Motor neuron (in vitro differentiated cells): ENCODE results near the gene ERC1. TPM values are rescaled to one million over a fixed set of nuclear protein-coding genes. Genes with fewer than 3 reads are reported as not detected.

Experiments
- ATAC-seq, 8 experiments: fragments of 200-7000 bp; cut with Tn5 transposase; replicated peaks in 6 of 8; 2 replicates each; pipeline ENCODE4 v1.8.0; 2021; ENCODE audit warnings: mild to moderate bottlenecking in 8 of 8, moderate library complexity in 8 of 8
- H3K27ac ChIP-seq, 2 donors: fragments of 250-450 bp; sonication (Bioruptor Pico); 2 replicates each; pipeline ENCODE4 v1.9.0; 2021; ENCODE audit warnings: antibody characterized with exemption in 2 of 2, mild to moderate bottlenecking in 2 of 2, moderate library complexity in 1 of 2
- H3K4me1 ChIP-seq, 2 donors: fragments of 250-450 bp; sonication (Bioruptor Pico); replicated peaks in 1 of 2; 2 replicates each; pipeline ENCODE4 v1.6.1; 2021; ENCODE audit warnings: antibody characterized with exemption in 2 of 2, mild to moderate bottlenecking in 2 of 2, moderate library complexity in 1 of 2
- H3K4me3 ChIP-seq, 5 donors: fragments of 250-450 bp; sonication (Bioruptor Pico); 2 replicates each; pipeline ENCODE4 v1.9.0; 2021; ENCODE audit warnings: antibody characterized with exemption in 5 of 5, mild to moderate bottlenecking in 5 of 5, moderate library complexity in 4 of 5
- whole genome bisulfite sequencing, 10 experiments: fragments of 450-650 bp; shearing (Covaris generic); methylation state at CpG; one replicate each; pipeline ENCODE4 v1.0.0; 2022; 5-methylcytosine and 5-hydroxymethylcytosine counted together
- in situ Hi-C, 9 experiments: fragments of 400-800 bp; cut with MboI; loops; one replicate each; pipeline ENCODE4 v1.15.0; 2021; ENCODE audit warnings: low sequenced_read_pairs in 9 of 9, low pct_unique_long_range_greater_than_20kb in 2 of 9; ENCODE audit not compliant: unreplicated experiment in 9 of 9
- total RNA-seq, 8 experiments: library from RNA; unstranded; fragments of 300-600 nt; gene quantifications; 2 replicates each; pipeline versions ENCODE4 v1.2.3 to v1.2.4, GENCODE V29; 2022

ERC1 gene
- total RNA-seq, 8 experiments from 2014 or later: 15.1 to 53.8 (median 34.6) TPM

GRCh38 chr12:1171657-1172408 lies 180.8 kb downstream of the ERC1 start:
- ATAC-seq: peak; percentile 63 to 97 (median 81)
- no peak overlapping the region for H3K27ac ChIP-seq
- peaks cover 16 to 22% of the 10 kb centered on the region in 2 donors for H3K4me1 ChIP-seq
- no peak overlapping the region for H3K4me3 ChIP-seq
- in situ Hi-C loops: no loop called here
- 12 to 44% (median 40%) methylated on average over 3 to 6 of the region's 6 CpGs; no CpG with 5 or more reads in 3 of the 10 experiments for WGBS, 10 experiments

DNA sequence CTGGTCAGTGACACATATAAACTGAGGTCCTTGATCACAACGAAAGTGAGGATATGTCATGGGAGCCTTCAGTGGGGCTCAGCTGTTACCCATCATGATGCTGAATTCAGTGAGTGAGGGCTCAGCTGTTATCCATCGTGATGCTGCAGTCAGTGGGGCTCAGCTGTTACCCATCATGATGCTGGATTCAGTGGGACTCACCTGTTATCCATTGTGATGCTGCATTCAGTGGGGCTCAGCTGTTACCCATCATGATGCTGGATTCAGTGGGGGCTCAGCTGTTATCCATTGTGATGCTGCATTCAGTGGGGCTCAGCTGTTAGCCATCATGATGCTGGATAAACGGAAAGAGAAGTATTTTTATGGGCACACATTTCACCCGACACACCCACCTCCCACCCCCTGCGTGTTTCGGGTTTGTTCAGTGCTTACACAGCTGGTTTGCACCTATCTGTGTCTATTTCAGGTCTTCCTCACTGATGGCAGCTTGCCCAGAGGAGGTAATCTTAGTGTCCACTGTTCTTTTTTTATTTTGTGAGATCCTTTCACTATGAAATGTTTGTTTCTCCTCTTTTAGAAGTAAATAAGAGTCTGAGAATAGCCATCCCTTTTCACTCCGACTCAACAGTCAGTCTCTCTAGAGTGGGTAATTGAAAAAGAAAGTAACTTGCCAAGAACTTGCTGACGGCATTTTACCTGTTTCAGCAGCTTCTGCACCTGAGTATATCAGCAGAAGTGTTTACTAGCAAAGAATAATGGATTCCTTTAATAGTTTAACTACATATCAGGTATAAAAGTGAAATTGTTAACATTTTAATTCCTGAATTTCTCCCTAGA lies 183.0 kb downstream of the ERC1 start:
- H3K4me3 ChIP-seq: no peak overlapping the region
- H3K4me1 ChIP-seq: peaks cover 16 to 22% of the 10 kb centered on the region in 2 donors
- 21 to 86% (median 58%) methylated on average over 1 to 8 of the region's 8 CpGs; no CpG with 5 or more reads in 1 of the 10 experiments for WGBS, 10 experiments
- ATAC-seq: peak in 5 of 8 experiments; percentile 62 to 77 (median 66)
- H3K27ac ChIP-seq: no peak overlapping the region
- in situ Hi-C loops: no loop called here

DNA sequence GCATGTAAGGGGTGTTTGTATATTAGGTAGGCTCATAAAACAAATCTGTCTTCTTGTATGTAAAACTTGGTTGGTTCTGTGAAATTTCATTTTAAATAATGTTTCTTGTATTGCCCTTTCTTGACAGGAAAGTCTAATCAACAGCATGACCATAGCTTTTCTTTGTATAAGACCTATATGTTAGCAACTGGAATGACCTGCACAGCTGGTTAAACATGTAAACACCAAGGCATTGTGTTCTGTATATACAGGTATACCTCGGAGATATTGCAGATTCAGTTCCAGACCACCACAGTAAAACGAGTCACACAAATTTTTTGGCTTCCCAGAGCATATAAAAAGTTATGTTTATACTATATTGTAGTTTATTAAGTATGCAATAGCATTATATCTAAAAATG lies 183.6 kb downstream of the ERC1 start:
- ATAC-seq: no peak
- H3K4me1 ChIP-seq: peaks cover 16 to 22% of the 10 kb centered on the region in 2 donors
- H3K4me3 ChIP-seq: no peak overlapping the region
- in situ Hi-C loops: no loop called here
- no peak overlapping the region for H3K27ac ChIP-seq
- WGBS, 10 experiments: 21 to 100% (median 94%) methylated on average over 1 to 2 of the region's 2 CpGs; no CpG with 5 or more reads in 3 of the 10 experiments

DNA sequence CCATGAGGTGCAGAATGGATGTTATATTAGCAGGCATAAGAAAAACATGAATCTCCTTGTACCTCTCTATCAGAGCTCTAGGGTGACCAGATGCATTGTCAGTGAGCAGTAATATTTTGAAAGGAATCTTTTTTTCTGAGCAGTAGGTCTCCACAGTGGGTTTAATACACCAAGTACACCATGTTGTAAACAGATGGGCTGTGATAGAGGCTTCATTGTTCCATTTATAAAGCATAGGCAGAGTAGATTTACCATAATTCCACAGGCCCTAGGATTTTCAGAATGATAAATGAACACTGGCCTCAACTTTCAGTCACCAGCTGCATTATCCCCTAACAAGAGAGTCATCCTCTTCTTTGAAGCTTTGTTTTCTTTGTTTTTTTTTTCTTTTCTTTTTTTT lies 185.2 kb downstream of the ERC1 start:
- H3K4me3 ChIP-seq: no peak overlapping the region
- ATAC-seq: peak in 1 of 8 experiments; percentile 31
- no peak overlapping the region for H3K27ac ChIP-seq
- in situ Hi-C loops: no loop called here
- H3K4me1 ChIP-seq: peaks cover 8 to 9% of the 10 kb centered on the region in 2 donors

- no peak overlapping the region for H3K27ac ChIP-seq
- ATAC-seq: no peak
- H3K4me1 ChIP-seq: no peaks in the 10 kb centered on the region
- WGBS, 10 experiments: 89 to 100% (median 100%) methylated on average over 1 of the region's 1 CpG; no CpG with 5 or more reads in 2 of the 10 experiments
- no peak overlapping the region for H3K4me3 ChIP-seq
- in situ Hi-C loops: no loop called here
These were observed 188.1 kb downstream of the ERC1 start for GRCh38 chr12:1179128-1179527.

DNA sequence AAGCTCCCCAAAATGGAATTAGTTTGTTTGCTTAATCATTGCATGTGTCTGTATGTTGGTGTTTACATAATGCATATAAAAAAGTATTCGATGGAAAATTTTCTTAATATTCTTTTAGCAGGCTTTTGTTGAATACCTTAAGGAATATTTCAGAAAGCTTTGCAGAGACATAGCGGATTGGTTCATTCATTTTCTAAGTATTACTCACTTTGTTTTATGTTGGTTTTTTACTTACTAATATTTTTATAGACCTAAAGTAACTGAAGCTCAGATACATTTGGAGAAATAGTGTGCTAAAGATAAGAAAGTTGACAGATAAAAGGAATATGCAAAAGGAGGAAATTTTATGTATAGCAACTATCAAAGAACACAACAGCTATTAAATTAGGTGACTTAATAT lies 191.0 kb downstream of the ERC1 start:
- Histone ChIP-seq H3K27ac (no peak overlapping the region), H3K4me3 (no peak overlapping the region), H3K4me1 (peaks cover 0 to 5% of the 10 kb centered on the region in 2 donors)
- in situ Hi-C loops: no loop called here
- 88 to 100% (median 98%) methylated on average over 1 to 2 of the region's 2 CpGs for WGBS, 10 experiments
- no peak for ATAC-seq

GRCh38 chr12:1184402-1184801 lies 193.4 kb downstream of the ERC1 start:
- in situ Hi-C loops: no loop called here
- Histone ChIP-seq H3K27ac (no peak overlapping the region), H3K4me1 (peaks cover 0 to 5% of the 10 kb centered on the region in 2 donors), H3K4me3 (no peak overlapping the region)
- no peak for ATAC-seq
- 75 to 100% (median 100%) methylated on average over 1 to 2 of the region's 2 CpGs; no CpG with 5 or more reads in 1 of the 10 experiments for whole genome bisulfite sequencing, 10 experiments

DNA sequence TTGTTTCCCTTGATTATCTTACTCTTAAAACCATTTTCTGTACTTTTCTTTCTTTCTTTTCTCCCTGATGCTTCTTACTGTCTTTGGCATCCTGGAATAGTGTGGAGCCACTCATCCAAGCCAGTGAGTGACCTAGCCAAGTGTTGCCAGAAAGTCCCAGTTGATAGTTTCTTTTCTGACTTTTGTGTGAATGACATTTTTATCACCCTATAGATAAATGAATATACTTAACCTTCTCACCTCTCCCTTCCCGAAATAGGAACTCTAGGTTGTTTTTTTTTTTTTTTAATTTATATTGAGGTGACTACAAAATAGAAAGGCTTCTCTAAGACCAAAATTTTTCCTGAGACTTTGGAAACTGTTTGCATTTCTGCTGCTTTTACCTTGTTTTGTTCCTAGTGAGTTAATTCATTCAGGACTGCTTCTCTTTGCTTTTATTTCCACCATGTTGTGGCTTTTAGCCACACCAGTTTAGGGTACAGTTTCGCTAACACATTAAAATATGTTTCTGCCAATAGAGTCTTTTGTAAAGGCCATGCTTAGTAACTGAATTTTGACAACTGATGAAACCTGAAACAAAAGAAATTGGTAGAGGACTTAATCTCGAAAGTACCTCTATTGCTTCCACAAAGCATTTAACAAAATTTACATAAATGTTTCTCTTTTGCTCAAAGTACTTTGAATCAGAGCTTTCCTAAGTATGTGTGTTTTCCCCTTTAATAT lies 194.6 kb downstream of the ERC1 start:
- WGBS, 10 experiments: 33 to 100% (median 61%) methylated on average over 1 to 3 of the region's 3 CpGs
- H3K27ac ChIP-seq: no peak overlapping the region
- ATAC-seq: no peak
- in situ Hi-C loops: no loop called here
- peaks cover 0 to 5% of the 10 kb centered on the region in 2 donors for H3K4me1 ChIP-seq
- H3K4me3 ChIP-seq: no peak overlapping the region

- 83 to 100% (median 100%) methylated on average over 1 to 3 of the region's 3 CpGs; no CpG with 5 or more reads in 1 of the 10 experiments for WGBS, 10 experiments
- H3K27ac ChIP-seq: no peak overlapping the region
These were observed 195.3 kb downstream of the ERC1 start for GRCh38 chr12:1186298-1186697.

DNA sequence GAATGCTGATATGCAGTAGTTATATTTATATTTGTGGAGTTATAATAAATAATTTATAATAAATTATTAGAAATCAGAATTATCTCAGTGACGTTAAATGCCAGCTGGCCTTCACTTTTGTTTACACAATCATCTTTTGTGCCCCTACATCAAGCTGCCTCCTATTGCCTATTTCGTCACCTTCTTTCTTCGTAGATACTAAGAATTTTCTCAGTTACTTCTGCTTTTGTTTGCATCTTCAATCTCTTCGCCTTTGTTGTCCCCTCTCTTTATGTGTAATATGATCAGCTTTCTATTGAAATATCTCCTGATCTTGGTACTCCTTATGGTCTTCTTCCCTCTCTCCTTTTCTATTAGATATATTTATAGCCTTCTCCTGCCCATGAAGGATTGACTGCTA lies 197.0 kb downstream of the ERC1 start:
- no peak overlapping the region for H3K4me3 ChIP-seq
- WGBS, 10 experiments: 72 to 96% (median 87%) methylated on average over 2 to 4 of the region's 4 CpGs
- peaks cover 0 to 5% of the 10 kb centered on the region in 2 donors for H3K4me1 ChIP-seq
- in situ Hi-C loops: no loop called here
- no peak overlapping the region for H3K27ac ChIP-seq
- ATAC-seq: no peak

More at GRCh38 chr12:1186298-1186697, 195.3 kb downstream of the ERC1 start:
- in situ Hi-C loops: no loop called here
- H3K4me1 ChIP-seq: peaks cover 0 to 5% of the 10 kb centered on the region in 2 donors
- no peak overlapping the region for H3K4me3 ChIP-seq
- no peak for ATAC-seq

- H3K4me3 ChIP-seq: no peak overlapping the region
- in situ Hi-C loops: no loop called here
- H3K4me1 ChIP-seq: peaks cover 0 to 5% of the 10 kb centered on the region in 2 donors
- no peak overlapping the region for H3K27ac ChIP-seq
- 59 to 100% (median 95%) methylated on average over 1 to 4 of the region's 4 CpGs; no CpG with 5 or more reads in 3 of the 10 experiments for WGBS, 10 experiments
- peak in 1 of 8 experiments; percentile 35 for ATAC-seq
These were observed 198.1 kb downstream of the ERC1 start for GRCh38 chr12:1189163-1189562.

DNA sequence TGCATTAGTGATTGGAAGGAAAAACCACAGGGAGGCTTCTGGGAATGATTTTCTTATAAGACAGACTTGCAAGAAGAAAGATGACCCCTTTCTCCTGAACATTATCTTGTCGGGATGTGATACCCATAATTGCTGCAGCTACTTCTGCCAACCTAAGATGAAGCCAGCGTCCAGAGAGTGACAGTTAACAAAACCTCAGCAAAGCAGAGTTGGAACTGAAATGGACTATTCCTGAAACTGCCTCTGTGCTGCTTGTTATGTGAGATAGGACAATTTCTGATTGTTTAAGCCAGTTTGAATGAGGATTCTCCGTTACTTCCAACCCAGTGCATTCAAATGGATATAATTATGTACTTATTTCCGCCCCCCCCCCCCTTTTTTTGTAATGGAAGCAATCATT lies 204.5 kb downstream of the ERC1 start:
- 56 to 100% (median 95%) methylated on average over 1 to 4 of the region's 4 CpGs; no CpG with 5 or more reads in 1 of the 10 experiments for WGBS, 10 experiments
- H3K4me1 ChIP-seq: no peaks in the 10 kb centered on the region
- no peak overlapping the region for H3K27ac ChIP-seq
- in situ Hi-C loops: no loop called here
- ATAC-seq: no peak
- no peak overlapping the region for H3K4me3 ChIP-seq
